Esophagus squamous epithelium (tissue), 5 donors: ENCODE results near the gene ASTL. TPM values are rescaled to one million over a fixed set of nuclear protein-coding genes. Genes with fewer than 3 reads are reported as not detected.

Experiments used
- DNase-seq: peaks from one replicate; lab custom pipeline; 2025; lab: John Stamatoyannopoulos, UW
- H3K27ac ChIP-seq, 4 donors: fragments of 200-600 bp; sonication (generic); one replicate each; pipeline ENCODE4 v1.5.1; 2016 to 2019; ENCODE audit warnings: mild to moderate bottlenecking in 1 of 4
- H3K27me3 ChIP-seq, 4 donors: fragments of 200-600 bp; sonication (generic); 1 replicate in 3 of 4; 2 replicates in 1 of 4; pipeline versions ENCODE4 v1.5.1 to v1.6.0; 2017 to 2021; ENCODE audit warnings: antibody characterized with exemption in 1 of 4
- H3K36me3 ChIP-seq, 3 donors: fragments of 200-600 bp; sonication (generic); one replicate each; pipeline ENCODE4 v1.5.1; 2016 to 2019
- H3K4me1 ChIP-seq, 3 donors: fragments of 200-600 bp; sonication (generic); one replicate each; pipeline ENCODE4 v1.5.1; 2017 to 2019
- H3K4me3 ChIP-seq, 4 donors: fragments of 200-600 bp; sonication (generic); 1 replicate in 3 of 4; 2 replicates in 1 of 4; pipeline ENCODE4 v1.5.1; 2016 to 2019; ENCODE audit warnings: mild to moderate bottlenecking in 2 of 4, moderate library complexity in 1 of 4
- H3K9me3 ChIP-seq, 3 donors: fragments of 200-600 bp; sonication (generic); one replicate each; pipeline ENCODE4 v1.5.1; 2016 to 2019
- CTCF ChIP-seq, 6 experiments: fragments of 450-650 bp in 4 of 6; fragments of 200-600 bp in 2 of 6; sonication (generic) in 2 of 6; IDR thresholded peaks; one replicate each; pipeline ENCODE4 v1.5.1; 2016 to 2019; ENCODE audit warnings: antibody characterized with exemption in 6 of 6, mild to moderate bottlenecking in 4 of 6, moderate library complexity in 4 of 6
- POLR2A ChIP-seq, 4 donors: fragments of 450-650 bp; IDR thresholded peaks; one replicate each; pipeline ENCODE4 v1.6.1; 2017; ENCODE audit warnings: antibody characterized with exemption in 4 of 4, mild to moderate bottlenecking in 4 of 4, moderate library complexity in 3 of 4
- WGBS, 2 donors: methylation state at CpG; one replicate each; pipeline ENCODE4 v1.1.5; 2018; 5-methylcytosine and 5-hydroxymethylcytosine counted together
- intact Hi-C: fragments of 100-400 bp; cut with DNase I; formaldehyde crosslinking; loops from one replicate; pipeline ENCODE4 v1.15.0; 2022
- total RNA-seq, 4 donors: library from RNA; depleted of rRNA; stranded (reverse); fragments of >200 nt; gene quantifications; one replicate each; pipeline ENCODE4 v1.1.0, GENCODE V29; 2016
- donor health status: DM: yes; HTN: yes; CAD: no.

The ASTL gene
- total RNA-seq, 4 donors from 2014 or later: 0.30 to 0.53 TPM; not detected in 2

- Histone ChIP-seq H3K27ac (no peak overlapping the region), H3K9me3 (peaks cover 0 to 8% (median 2%) of the 10 kb centered on the region in 3 donors), H3K4me1 (peaks cover 0 to 9% (median 0%) of the 10 kb centered on the region in 3 donors), H3K27me3 (peaks cover 0 to 44% (median 0%) of the 10 kb centered on the region in 4 donors), H3K36me3 (no peaks in the 10 kb centered on the region), H3K4me3 (no peak overlapping the region)
- 73% methylated on average over 8 of the region's 13 CpGs; no CpG with 5 or more reads in 1 of the 2 donors for WGBS, 2 donors
- DNase-seq: no peak
- intact Hi-C loops: no loop called here
- no peak for TF ChIP-seq CTCF (IDR thresholded peaks at IDR 0.05)
- TF ChIP-seq POLR2A (IDR thresholded peaks at IDR 0.05): no peak
Measured at GRCh38 chr2:96110621-96111256, 27.6 kb downstream of the ASTL start.

- 100% methylated on average over 1 of the region's 3 CpGs; no CpG with 5 or more reads in 1 of the 2 donors for WGBS, 2 donors
- H3K4me3 ChIP-seq: no peak overlapping the region
- H3K9me3 ChIP-seq: peaks cover 0 to 15% (median 10%) of the 10 kb centered on the region in 3 donors
- H3K36me3 ChIP-seq: no peaks in the 10 kb centered on the region
- H3K27ac ChIP-seq: peak overlapping the region in 1 of 4 donors; percentile 23
- intact Hi-C loops: no loop called here
- no peak for DNase-seq
- TF ChIP-seq POLR2A (IDR thresholded peaks at IDR 0.05) (no peak), CTCF (IDR thresholded peaks at IDR 0.05) (no peak)
- H3K4me1 ChIP-seq: peaks cover 0 to 9% (median 0%) of the 10 kb centered on the region in 3 donors
- peaks cover 0 to 42% (median 0%) of the 10 kb centered on the region in 4 donors for H3K27me3 ChIP-seq
Measured at GRCh38 chr2:96109931-96110511, 28.3 kb downstream of the ASTL start.

GRCh38 chr2:96109361-96109680, 29.0 kb downstream of the ASTL start:
- peak overlapping the region in 2 of 4 donors; percentile 23 to 47 for H3K27ac ChIP-seq
- no peak for DNase-seq
- H3K4me1 ChIP-seq: peaks cover 0 to 9% (median 0%) of the 10 kb centered on the region in 3 donors
- TF ChIP-seq POLR2A (IDR thresholded peaks at IDR 0.05) (no peak), CTCF (IDR thresholded peaks at IDR 0.05) (no peak)
- intact Hi-C loops: no loop called here
- H3K4me3 ChIP-seq: no peak overlapping the region
- 40% methylated on average over 1 of the region's 3 CpGs; no CpG with 5 or more reads in 1 of the 2 donors for WGBS, 2 donors
- no peaks in the 10 kb centered on the region for H3K36me3 ChIP-seq
- peaks cover 0 to 19% (median 10%) of the 10 kb centered on the region in 3 donors for H3K9me3 ChIP-seq
- H3K27me3 ChIP-seq: peaks cover 0 to 36% (median 0%) of the 10 kb centered on the region in 4 donors

- no peak for DNase-seq
- H3K9me3 ChIP-seq: peaks cover 0 to 19% (median 10%) of the 10 kb centered on the region in 3 donors
- peak overlapping the region in 2 of 4 donors; percentile 23 to 47 for H3K27ac ChIP-seq
- H3K4me3 ChIP-seq: no peak overlapping the region
- no peaks in the 10 kb centered on the region for H3K36me3 ChIP-seq
- TF ChIP-seq CTCF (IDR thresholded peaks at IDR 0.05) (no peak), POLR2A (IDR thresholded peaks at IDR 0.05) (no peak)
- WGBS, 2 donors: 45 to 76% methylated on average over 3 to 13 of the region's 17 CpGs
- intact Hi-C loops: no loop called here
- peaks cover 0 to 36% (median 0%) of the 10 kb centered on the region in 4 donors for H3K27me3 ChIP-seq
- peaks cover 0 to 9% (median 0%) of the 10 kb centered on the region in 3 donors for H3K4me1 ChIP-seq
Measured at GRCh38 chr2:96108541-96109360, 29.6 kb downstream of the ASTL start.
